ENCODE results near the gene BRF1. TPM values are rescaled to one million over a fixed set of nuclear protein-coding genes. Genes with fewer than 3 reads are reported as not detected.
"Not testable (repeated sequence)": the region's sequence is repeated elsewhere in the genome, so short reads cannot be mapped to it uniquely, and the experiment has no call there.

Gene BRF1
- total and polyA plus RNA-seq, 5 donors: 17.9 to 21.1 (median 18.2) TPM

GRCh38 chr14:105332350-105332874 is 31.6 kb upstream of the BRF1 start:
- Histone ChIP-seq H3K27me3 (ENCODE audit: control insufficient read depth, insufficient read depth) (no peaks in the 10 kb centered on the region), H3K27ac (ENCODE audit: low read length) (no peak overlapping the region), H3K4me1 (ENCODE audit: control insufficient read depth, insufficient read depth, low read length) (peaks cover 22% of the 10 kb centered on the region), H3K9me3 (ENCODE audit: control insufficient read depth, low read length) (no peaks in the 10 kb centered on the region), H3K4me3 (ENCODE audit: low read length) (no peak overlapping the region)
- ATAC-seq (no peak), DNase-seq (peak in 2 of 3 donors; percentile 36 to 45)
- WGBS: 75% methylated on average over 11 of the region's 11 CpGs
- intact Hi-C loops (cut with DNase I): no loop called here

- Histone ChIP-seq H3K9me3 (ENCODE audit: control insufficient read depth, low read length) (no peaks in the 10 kb centered on the region), H3K4me3 (ENCODE audit: low read length) (no peak overlapping the region), H3K27me3 (ENCODE audit: control insufficient read depth, insufficient read depth) (no peaks in the 10 kb centered on the region), H3K27ac (ENCODE audit: low read length) (no peak overlapping the region), H3K4me1 (ENCODE audit: control insufficient read depth, insufficient read depth, low read length) (peaks cover 21% of the 10 kb centered on the region)
- WGBS: 84% methylated on average over 8 of the region's 8 CpGs
- intact Hi-C loops (cut with DNase I): no loop called here
- ATAC-seq (no peak), DNase-seq (peak in 1 of 3 donors; percentile 28)
These were observed 31.0 kb upstream of the BRF1 start for GRCh38 chr14:105331575-105332349.

- no peaks in the 10 kb centered on the region for H3K27me3 ChIP-seq (ENCODE audit: control insufficient read depth, insufficient read depth)
- H3K4me1 ChIP-seq (ENCODE audit: control insufficient read depth, insufficient read depth, low read length): peaks cover 21% of the 10 kb centered on the region
- WGBS: 59% methylated on average over 13 of the region's 13 CpGs
- H3K27ac ChIP-seq (ENCODE audit: low read length): no peak overlapping the region
- no peak overlapping the region for H3K4me3 ChIP-seq (ENCODE audit: low read length)
- ATAC-seq (peak; percentile 1 to 58), DNase-seq (peak; percentile 72 to 80 (median 79))
- no peaks in the 10 kb centered on the region for H3K9me3 ChIP-seq (ENCODE audit: control insufficient read depth, low read length)
- intact Hi-C loops (cut with DNase I): no loop called here
These were observed 29.7 kb upstream of the BRF1 start for GRCh38 chr14:105330491-105330895.

- ATAC-seq (no peak), DNase-seq (peak in 2 of 3 donors; percentile 39 to 52)
- intact Hi-C loops (cut with DNase I): no loop called here
- Histone ChIP-seq H3K4me1 (ENCODE audit: control insufficient read depth, insufficient read depth, low read length) (peaks cover 24% of the 10 kb centered on the region), H3K27ac (ENCODE audit: low read length) (no peak overlapping the region), H3K27me3 (ENCODE audit: control insufficient read depth, insufficient read depth) (no peaks in the 10 kb centered on the region), H3K9me3 (ENCODE audit: control insufficient read depth, low read length) (no peaks in the 10 kb centered on the region), H3K4me3 (ENCODE audit: low read length) (no peak overlapping the region)
- 91% methylated on average over 17 of the region's 17 CpGs for WGBS
These were observed 28.8 kb upstream of the BRF1 start for GRCh38 chr14:105329411-105330150.

GRCh38 chr14:105328678-105329390 is 28.0 kb upstream of the BRF1 start:
- DNase-seq (peak in 2 of 3 donors; percentile 49), ATAC-seq (no peak)
- 64% methylated on average over 15 of the region's 15 CpGs for WGBS
- no peaks in the 10 kb centered on the region for H3K9me3 ChIP-seq (ENCODE audit: control insufficient read depth, low read length)
- H3K4me3 ChIP-seq (ENCODE audit: low read length): no peak overlapping the region
- peaks cover 28% of the 10 kb centered on the region for H3K4me1 ChIP-seq (ENCODE audit: control insufficient read depth, insufficient read depth, low read length)
- no peaks in the 10 kb centered on the region for H3K27me3 ChIP-seq (ENCODE audit: control insufficient read depth, insufficient read depth)
- H3K27ac ChIP-seq (ENCODE audit: low read length): no peak overlapping the region
- intact Hi-C loops (cut with DNase I): no loop called here

- Histone ChIP-seq H3K27me3 (ENCODE audit: control insufficient read depth, insufficient read depth) (no peaks in the 10 kb centered on the region), H3K4me1 (ENCODE audit: control insufficient read depth, insufficient read depth, low read length) (peaks cover 29% of the 10 kb centered on the region), H3K4me3 (ENCODE audit: low read length) (no peak overlapping the region), H3K9me3 (ENCODE audit: control insufficient read depth, low read length) (no peaks in the 10 kb centered on the region), H3K27ac (ENCODE audit: low read length) (no peak overlapping the region)
- WGBS: 66% methylated on average over 12 of the region's 12 CpGs
- ATAC-seq: no peak
- intact Hi-C loops (cut with DNase I): no loop called here
- peak in 2 of 3 donors; percentile 33 for DNase-seq
These were observed 27.4 kb upstream of the BRF1 start for GRCh38 chr14:105328070-105328677.

- ATAC-seq: not testable (repeated sequence)
These were observed 26.9 kb upstream of the BRF1 start for GRCh38 chr14:105327695-105328045.

GRCh38 chr14:105326891-105327694 is 26.3 kb upstream of the BRF1 start:
- DNase-seq: peak in 2 of 3 donors; percentile 69 to 72
- intact Hi-C loops (cut with DNase I): no loop called here
- peak; percentile 33 to 43 for ATAC-seq
- Histone ChIP-seq H3K27ac (ENCODE audit: low read length) (peak overlapping the region; percentile 26), H3K9me3 (ENCODE audit: control insufficient read depth, low read length) (no peaks in the 10 kb centered on the region), H3K27me3 (ENCODE audit: control insufficient read depth, insufficient read depth) (no peaks in the 10 kb centered on the region), H3K4me1 (ENCODE audit: control insufficient read depth, insufficient read depth, low read length) (peaks cover 29% of the 10 kb centered on the region), H3K4me3 (ENCODE audit: low read length) (no peak overlapping the region)
- WGBS: 59% methylated on average over 34 of the region's 34 CpGs

More at GRCh38 chr14:105327695-105328045, 26.9 kb upstream of the BRF1 start:
- H3K27ac ChIP-seq (ENCODE audit: low read length); intact Hi-C loops (cut with DNase I); H3K27me3 ChIP-seq (ENCODE audit: control insufficient read depth, insufficient read depth); H3K4me3 ChIP-seq (ENCODE audit: low read length); H3K9me3 ChIP-seq (ENCODE audit: control insufficient read depth, low read length): not testable (repeated sequence)
- WGBS: 53% methylated on average over 17 of the region's 17 CpGs
- DNase-seq: peak in 2 of 3 donors; percentile 32 to 59
- peaks cover 29% of the 10 kb centered on the region for H3K4me1 ChIP-seq (ENCODE audit: control insufficient read depth, insufficient read depth, low read length)

- intact Hi-C loops (cut with DNase I): no loop called here
- H3K27ac ChIP-seq (ENCODE audit: low read length): peak overlapping the region; percentile 26
- H3K4me1 ChIP-seq (ENCODE audit: control insufficient read depth, insufficient read depth, low read length): peaks cover 29% of the 10 kb centered on the region
- WGBS: 72% methylated on average over 9 of the region's 9 CpGs
- ATAC-seq (no peak), DNase-seq (no peak)
- no peaks in the 10 kb centered on the region for H3K9me3 ChIP-seq (ENCODE audit: control insufficient read depth, low read length)
- H3K27me3 ChIP-seq (ENCODE audit: control insufficient read depth, insufficient read depth): no peaks in the 10 kb centered on the region
- H3K4me3 ChIP-seq (ENCODE audit: low read length): no peak overlapping the region
These were observed 25.7 kb upstream of the BRF1 start for GRCh38 chr14:105326568-105326867.

Measured in right cardiac atrium (tissue), 5 donors.